Measurements from ENCODE around the gene SMIM30. TPM values are rescaled to one million over a fixed set of nuclear protein-coding genes. Genes with fewer than 3 reads are reported as not detected.

SMIM30 gene
- total RNA-seq, 6 donors from 2014 or later: 8.4 to 48.8 (median 34.9) TPM

DNA sequence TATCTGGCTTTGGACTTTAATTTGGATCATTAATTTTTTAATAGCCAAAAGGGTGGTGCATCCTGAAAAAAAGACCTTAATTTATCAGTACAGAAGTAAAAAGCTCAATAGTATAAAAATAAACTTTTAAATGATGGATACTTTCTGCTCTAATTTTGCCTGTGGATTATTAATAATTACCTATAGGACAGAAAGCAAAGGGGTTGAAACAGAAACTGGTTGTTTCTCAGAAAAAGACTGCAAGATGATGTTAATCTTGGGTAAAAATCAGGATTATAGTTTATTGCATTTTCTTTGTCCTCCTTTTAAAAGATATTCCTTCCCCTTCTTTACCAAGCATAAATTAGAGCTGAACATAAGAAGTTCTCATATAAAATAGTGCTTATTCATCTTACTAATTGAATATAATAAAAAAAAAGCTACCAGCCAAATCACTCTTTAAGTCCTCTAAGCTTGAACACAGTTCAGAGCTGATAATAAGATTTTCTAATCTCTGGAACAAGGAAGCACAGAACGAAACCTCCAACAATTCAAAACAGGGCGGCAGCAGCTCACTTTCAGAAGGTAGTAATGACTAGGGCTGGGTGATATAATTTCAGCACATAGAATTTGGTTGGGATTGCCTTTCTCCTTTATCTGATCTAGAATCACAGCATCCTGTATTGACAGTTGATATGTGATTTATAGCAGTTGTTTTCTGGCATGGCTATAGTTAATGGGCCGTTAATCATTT lies 23.7 kb downstream of the SMIM30 start:
- no peaks in the 10 kb centered on the region for H3K27me3 ChIP-seq
- no peaks in the 10 kb centered on the region for H3K4me1 ChIP-seq
- no peak overlapping the region for H3K4me3 ChIP-seq
- DNase-seq (no peak), ATAC-seq (ENCODE audit: low FRiP score in 2 of 2) (no peak)
- WGBS, 2 donors: 88 to 90% methylated on average over 3 of the region's 3 CpGs
- H3K9me3 ChIP-seq: no peaks in the 10 kb centered on the region
- H3K27ac ChIP-seq: no peak overlapping the region
- H3K36me3 ChIP-seq: no peaks in the 10 kb centered on the region
- TF ChIP-seq POLR2AphosphoS5 (IDR thresholded peaks at IDR 0.05) (no peak), POLR2A (IDR thresholded peaks at IDR 0.05) (no peak), EP300 (IDR thresholded peaks at IDR 0.05) (no peak)
- TF ChIP-seq, protein P1, sequence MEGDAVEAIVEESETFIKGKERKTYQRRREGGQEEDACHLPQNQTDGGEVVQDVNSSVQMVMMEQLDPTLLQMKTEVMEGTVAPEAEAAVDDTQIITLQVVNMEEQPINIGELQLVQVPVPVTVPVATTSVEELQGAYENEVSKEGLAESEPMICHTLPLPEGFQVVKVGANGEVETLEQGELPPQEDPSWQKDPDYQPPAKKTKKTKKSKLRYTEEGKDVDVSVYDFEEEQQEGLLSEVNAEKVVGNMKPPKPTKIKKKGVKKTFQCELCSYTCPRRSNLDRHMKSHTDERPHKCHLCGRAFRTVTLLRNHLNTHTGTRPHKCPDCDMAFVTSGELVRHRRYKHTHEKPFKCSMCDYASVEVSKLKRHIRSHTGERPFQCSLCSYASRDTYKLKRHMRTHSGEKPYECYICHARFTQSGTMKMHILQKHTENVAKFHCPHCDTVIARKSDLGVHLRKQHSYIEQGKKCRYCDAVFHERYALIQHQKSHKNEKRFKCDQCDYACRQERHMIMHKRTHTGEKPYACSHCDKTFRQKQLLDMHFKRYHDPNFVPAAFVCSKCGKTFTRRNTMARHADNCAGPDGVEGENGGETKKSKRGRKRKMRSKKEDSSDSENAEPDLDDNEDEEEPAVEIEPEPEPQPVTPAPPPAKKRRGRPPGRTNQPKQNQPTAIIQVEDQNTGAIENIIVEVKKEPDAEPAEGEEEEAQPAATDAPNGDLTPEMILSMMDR (IDR thresholded peaks at IDR 0.05): no peak

DNA sequence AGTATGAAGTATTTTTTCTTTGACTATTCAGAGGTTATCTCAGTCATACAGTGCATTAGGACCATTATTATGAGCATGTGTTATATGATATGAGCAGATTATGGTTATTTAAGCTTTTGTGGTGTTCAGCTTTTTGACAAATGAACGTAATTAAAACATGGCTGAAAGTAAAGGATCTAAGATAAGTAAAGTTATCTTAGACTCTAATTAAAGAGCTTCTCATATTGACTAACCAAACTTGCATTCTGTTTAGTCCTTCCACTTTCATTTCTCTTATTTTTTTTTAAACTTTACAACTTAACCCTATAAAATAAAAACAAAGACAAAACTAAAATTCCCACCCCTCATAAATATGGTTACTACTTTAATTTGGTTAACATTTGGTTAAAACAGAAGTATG lies 24.8 kb downstream of the SMIM30 start:
- H3K9me3 ChIP-seq: no peaks in the 10 kb centered on the region
- no peak overlapping the region for H3K4me3 ChIP-seq
- H3K27ac ChIP-seq: no peak overlapping the region
- 78 to 79% methylated on average over 1 of the region's 1 CpG for WGBS, 2 donors
- H3K4me1 ChIP-seq: no peaks in the 10 kb centered on the region
- no peaks in the 10 kb centered on the region for H3K36me3 ChIP-seq
- ATAC-seq (ENCODE audit: low FRiP score in 2 of 2): no peak
- no peak for DNase-seq
- TF ChIP-seq, protein P1 (IDR thresholded peaks at IDR 0.05): no peak
- no peak for TF ChIP-seq POLR2AphosphoS5 (IDR thresholded peaks at IDR 0.05)
- TF ChIP-seq POLR2A (IDR thresholded peaks at IDR 0.05): no peak
- TF ChIP-seq EP300 (IDR thresholded peaks at IDR 0.05): no peak
- H3K27me3 ChIP-seq: no peaks in the 10 kb centered on the region

DNA sequence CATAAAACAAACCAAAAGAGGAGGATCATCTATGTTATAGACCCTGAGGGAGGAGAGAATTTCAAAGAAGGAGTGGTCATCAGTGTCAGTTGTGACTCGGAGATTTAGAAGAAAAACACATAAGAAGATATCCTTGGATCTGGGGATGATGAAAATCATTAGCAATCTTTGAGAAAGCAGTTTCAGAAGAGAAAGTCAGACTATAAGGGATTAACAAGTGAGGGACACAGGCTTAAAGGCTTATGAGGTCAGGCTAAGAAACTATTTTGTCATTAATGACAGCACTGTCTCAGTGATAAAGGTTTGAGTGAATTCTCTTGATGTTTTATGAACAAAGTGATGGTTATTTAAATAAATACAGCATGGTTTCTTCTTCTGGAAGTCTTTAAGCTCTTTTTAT lies 25.6 kb downstream of the SMIM30 start:
- DNase-seq: no peak
- Histone ChIP-seq H3K4me1 (no peaks in the 10 kb centered on the region), H3K27me3 (no peaks in the 10 kb centered on the region), H3K27ac (no peak overlapping the region), H3K36me3 (no peaks in the 10 kb centered on the region), H3K9me3 (no peaks in the 10 kb centered on the region), H3K4me3 (no peak overlapping the region)
- 71 to 78% methylated on average over 1 of the region's 1 CpG for WGBS, 2 donors
- no peak for TF ChIP-seq POLR2A (IDR thresholded peaks at IDR 0.05)
- no peak for TF ChIP-seq EP300 (IDR thresholded peaks at IDR 0.05)
- TF ChIP-seq POLR2AphosphoS5 (IDR thresholded peaks at IDR 0.05): no peak
- TF ChIP-seq, protein P1 (IDR thresholded peaks at IDR 0.05): no peak
- no peak for ATAC-seq (ENCODE audit: low FRiP score in 2 of 2)

DNA sequence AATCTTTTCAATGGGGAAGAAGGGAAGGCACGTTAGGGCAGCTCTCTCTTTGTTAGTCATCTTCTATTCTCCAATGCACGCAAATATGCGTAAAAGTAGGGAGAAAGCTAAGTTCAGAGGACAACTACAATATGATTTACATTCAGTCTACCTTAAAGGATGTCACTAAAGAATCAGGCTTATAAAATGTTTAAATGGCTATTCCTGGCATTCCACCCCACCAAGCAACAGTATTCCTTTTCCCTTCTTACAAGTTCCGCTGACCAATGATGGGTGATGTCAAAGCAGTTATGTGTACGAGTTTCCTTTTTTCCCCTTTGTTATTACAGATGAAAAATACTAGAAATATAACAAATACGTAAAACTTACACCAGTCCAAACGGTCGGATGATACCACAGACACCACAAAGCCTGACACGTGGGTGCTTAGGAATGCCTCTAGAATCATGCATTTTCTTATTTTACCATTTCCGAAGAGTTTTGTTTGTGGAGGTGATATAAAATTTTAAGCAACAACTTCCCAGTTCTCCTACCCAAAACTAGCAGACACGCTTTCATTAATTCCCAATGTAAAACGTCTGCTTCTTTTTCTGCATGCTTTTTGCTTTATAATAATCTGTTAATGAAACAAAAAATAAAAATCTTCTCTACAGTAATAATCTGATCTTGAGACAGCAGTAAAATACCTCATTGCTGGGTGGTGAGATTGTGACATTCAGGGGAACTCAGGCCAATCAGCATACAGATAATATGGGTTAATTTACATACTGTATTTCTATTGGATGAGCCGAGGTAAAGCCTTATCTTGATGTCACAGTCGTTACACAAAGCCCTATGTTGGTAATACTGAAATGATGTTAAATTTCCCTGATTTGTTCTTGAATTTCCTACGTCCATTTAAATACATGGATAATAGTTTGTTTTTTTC lies 31.0 kb downstream of the SMIM30 start:
- peak overlapping the region in 2 of 4 donors; percentile 44 to 52 for H3K4me3 ChIP-seq
- 59 to 60% methylated on average over 15 of the region's 15 CpGs for WGBS, 2 donors
- peak; percentile 57 to 92 for ATAC-seq (ENCODE audit: low FRiP score in 2 of 2)

More for the DNA sequence above, 31.0 kb downstream of the SMIM30 start:
- no peaks in the 10 kb centered on the region for H3K36me3 ChIP-seq
- TF ChIP-seq POLR2AphosphoS5 (IDR thresholded peaks at IDR 0.05) (no peak), POLR2A (IDR thresholded peaks at IDR 0.05) (no peak), EP300 (IDR thresholded peaks at IDR 0.05) (no peak)
- TF ChIP-seq, protein P1 (IDR thresholded peaks at IDR 0.05): no peak
- H3K4me1 ChIP-seq: peaks cover 0 to 12% (median 6%) of the 10 kb centered on the region in 4 donors
- no peaks in the 10 kb centered on the region for H3K9me3 ChIP-seq
- H3K27me3 ChIP-seq: no peaks in the 10 kb centered on the region
- DNase-seq: no peak
- no peak overlapping the region for H3K27ac ChIP-seq
